A673 (cell line): ENCODE data around the gene TMEM259.

Experiments used
- EZH2 ChIP-seq: fragments of 200-600 bp; sonication (generic); IDR thresholded peaks from 2 replicates; pipeline ENCODE4 v1.6.1; 2017; ENCODE audit warnings: borderline replicate concordance, low read depth, mild to moderate bottlenecking, mixed read lengths, antibody characterized with exemption, low read length; ENCODE audit not compliant: poor library complexity, severe bottlenecking
- TF ChIP-seq, protein P1 (sequence below): fragments of 300-800, 200-600 bp; sonication (generic); conservative IDR thresholded peaks from 2 replicates; pipeline ENCODE4 v1.5.1; 2017; ENCODE audit warnings: low read depth, mild to moderate bottlenecking, antibody characterized with exemption, low read length, moderate library complexity, mixed read lengths

DNA sequence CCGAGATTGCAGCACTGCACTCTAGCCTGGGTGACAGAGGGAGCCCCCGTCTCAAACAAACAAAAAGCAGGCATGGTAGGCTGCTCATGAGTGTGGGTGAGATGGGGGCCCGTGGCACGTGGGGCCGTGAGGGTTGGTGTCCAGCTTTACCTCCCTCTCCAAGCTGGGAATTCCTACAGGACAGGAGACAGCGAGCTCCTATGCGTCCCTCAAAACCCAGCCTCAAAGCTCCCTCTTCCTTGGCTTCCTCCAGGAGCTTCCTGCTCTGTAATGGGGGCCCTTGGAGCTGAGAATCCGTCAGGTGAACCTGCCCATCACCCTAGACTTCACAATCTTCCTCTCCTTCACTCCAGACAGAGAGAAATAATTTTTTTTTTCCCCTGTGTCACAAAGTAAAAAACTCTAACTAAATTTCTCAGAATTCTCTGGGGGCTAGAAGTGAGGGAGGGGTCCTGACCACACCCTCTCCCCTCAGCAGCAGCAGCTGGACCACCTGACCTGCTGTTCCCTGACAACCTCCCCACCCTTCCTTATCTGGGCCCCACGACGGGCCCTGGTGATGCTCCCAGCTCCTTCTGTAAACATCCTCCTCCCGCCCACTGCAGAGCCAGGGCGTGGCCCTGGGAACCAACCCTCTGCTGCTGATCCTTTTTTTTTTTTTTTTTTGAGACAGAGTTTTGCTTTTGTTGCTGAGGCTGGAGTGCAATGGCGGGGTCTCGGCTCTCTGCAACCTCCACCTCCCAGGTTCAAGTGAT, 58.9 kb downstream of the TMEM259 start:
- TF ChIP-seq, protein P1, sequence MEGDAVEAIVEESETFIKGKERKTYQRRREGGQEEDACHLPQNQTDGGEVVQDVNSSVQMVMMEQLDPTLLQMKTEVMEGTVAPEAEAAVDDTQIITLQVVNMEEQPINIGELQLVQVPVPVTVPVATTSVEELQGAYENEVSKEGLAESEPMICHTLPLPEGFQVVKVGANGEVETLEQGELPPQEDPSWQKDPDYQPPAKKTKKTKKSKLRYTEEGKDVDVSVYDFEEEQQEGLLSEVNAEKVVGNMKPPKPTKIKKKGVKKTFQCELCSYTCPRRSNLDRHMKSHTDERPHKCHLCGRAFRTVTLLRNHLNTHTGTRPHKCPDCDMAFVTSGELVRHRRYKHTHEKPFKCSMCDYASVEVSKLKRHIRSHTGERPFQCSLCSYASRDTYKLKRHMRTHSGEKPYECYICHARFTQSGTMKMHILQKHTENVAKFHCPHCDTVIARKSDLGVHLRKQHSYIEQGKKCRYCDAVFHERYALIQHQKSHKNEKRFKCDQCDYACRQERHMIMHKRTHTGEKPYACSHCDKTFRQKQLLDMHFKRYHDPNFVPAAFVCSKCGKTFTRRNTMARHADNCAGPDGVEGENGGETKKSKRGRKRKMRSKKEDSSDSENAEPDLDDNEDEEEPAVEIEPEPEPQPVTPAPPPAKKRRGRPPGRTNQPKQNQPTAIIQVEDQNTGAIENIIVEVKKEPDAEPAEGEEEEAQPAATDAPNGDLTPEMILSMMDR: no peak
- no peak for TF ChIP-seq EZH2
